Measurements from ENCODE around the gene ERH.
"Not testable (repeated sequence)": the region's sequence is repeated elsewhere in the genome, so short reads cannot be mapped to it uniquely, and the experiment has no call there.

DNA sequence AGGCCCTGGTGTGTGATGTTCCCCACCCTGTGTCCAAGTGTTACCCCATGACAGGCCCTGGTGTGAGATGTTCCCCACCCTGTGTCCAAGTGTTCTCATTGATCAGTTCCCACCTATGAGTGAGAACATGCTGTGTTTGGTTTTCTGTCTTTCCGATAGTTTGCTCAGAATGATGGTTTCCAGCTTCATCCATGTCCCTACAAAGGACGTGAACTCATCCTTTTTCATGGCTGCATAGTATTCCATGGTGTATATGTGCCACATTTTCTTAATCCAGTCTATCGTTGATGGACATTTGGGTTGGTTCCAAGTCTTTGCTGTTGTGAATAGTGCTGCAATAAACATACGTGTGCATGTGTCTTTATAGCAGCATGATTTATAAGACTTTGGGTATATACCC is 18.0 kb upstream of the ERH start:
- TF ChIP-seq, protein P1, sequence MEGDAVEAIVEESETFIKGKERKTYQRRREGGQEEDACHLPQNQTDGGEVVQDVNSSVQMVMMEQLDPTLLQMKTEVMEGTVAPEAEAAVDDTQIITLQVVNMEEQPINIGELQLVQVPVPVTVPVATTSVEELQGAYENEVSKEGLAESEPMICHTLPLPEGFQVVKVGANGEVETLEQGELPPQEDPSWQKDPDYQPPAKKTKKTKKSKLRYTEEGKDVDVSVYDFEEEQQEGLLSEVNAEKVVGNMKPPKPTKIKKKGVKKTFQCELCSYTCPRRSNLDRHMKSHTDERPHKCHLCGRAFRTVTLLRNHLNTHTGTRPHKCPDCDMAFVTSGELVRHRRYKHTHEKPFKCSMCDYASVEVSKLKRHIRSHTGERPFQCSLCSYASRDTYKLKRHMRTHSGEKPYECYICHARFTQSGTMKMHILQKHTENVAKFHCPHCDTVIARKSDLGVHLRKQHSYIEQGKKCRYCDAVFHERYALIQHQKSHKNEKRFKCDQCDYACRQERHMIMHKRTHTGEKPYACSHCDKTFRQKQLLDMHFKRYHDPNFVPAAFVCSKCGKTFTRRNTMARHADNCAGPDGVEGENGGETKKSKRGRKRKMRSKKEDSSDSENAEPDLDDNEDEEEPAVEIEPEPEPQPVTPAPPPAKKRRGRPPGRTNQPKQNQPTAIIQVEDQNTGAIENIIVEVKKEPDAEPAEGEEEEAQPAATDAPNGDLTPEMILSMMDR (IDR thresholded peaks at IDR 0.05) = not testable (repeated sequence)
- not testable (repeated sequence) for TF ChIP-seq EZH2 (IDR thresholded peaks at IDR 0.05; ENCODE audit: borderline replicate concordance, insufficient read depth, low read depth, low read length, poor library complexity, severe bottlenecking)
